SK-N-SH (cell line): ENCODE data around the gene TAOK3. TPM values are rescaled to one million over a fixed set of nuclear protein-coding genes. Genes with fewer than 3 reads are reported as not detected.

ENCODE experiments used
- CTCF ChIA-PET: fragments of 300-600, 350-600 bp; formaldehyde crosslinking; extraction: SDS; loops from one replicate; lab custom pipeline; 2021; lab: Yijun Ruan, JAX
- POLR2A ChIA-PET: fragments of 350-600 bp; sonication (Branson Sonifier 250); formaldehyde crosslinking; extraction: SDS; loops from one replicate; lab custom pipeline; 2020; ENCODE audit warnings: antibody characterized with exemption, inconsistent platforms; lab: Yijun Ruan, JAX
- DNase-seq: peaks from one replicate; pipeline ENCODE4 v3.0.0; 2012
- H2AFZ ChIP-seq: fragments of 200-600 bp; sonication (generic); 2 replicates; pipeline ENCODE4 v1.8.1; 2016; ENCODE audit warnings: antibody characterized with exemption, mild to moderate bottlenecking, low read depth
- H3F3A ChIP-seq: fragments of 200-600 bp; sonication (generic); replicated peaks from 2 replicates; pipeline ENCODE3; 2016; ENCODE audit warnings: antibody characterized with exemption, mild to moderate bottlenecking; ENCODE audit not compliant: insufficient read depth
- H3K27ac ChIP-seq, 2 experiments: fragments of 200-500 bp in 1 of 2; fragments of 200-600 bp in 1 of 2; sonication (Bioruptor generic) in 1 of 2; sonication (generic), shearing (Covaris generic) in 1 of 2; 2 replicates each; pipeline versions ENCODE4 v1.5.1 to v1.6.1; 2014 to 2016; ENCODE audit warnings: low read depth in 2 of 2, inconsistent platforms in 1 of 2, low read length in 1 of 2, mild to moderate bottlenecking in 1 of 2, mixed read lengths in 1 of 2
- H3K27me3 ChIP-seq: fragments of 200-600 bp; sonication (generic), shearing (Covaris generic); 2 replicates; pipeline ENCODE4 v1.6.1; 2016; ENCODE audit warnings: mixed run types; ENCODE audit not compliant: insufficient read depth
- H3K36me3 ChIP-seq, 2 experiments: fragments of 200-500 bp in 1 of 2; fragments of 200-600 bp in 1 of 2; sonication (Bioruptor generic) in 1 of 2; sonication (generic) in 1 of 2; replicated peaks in 1 of 2; 2 replicates each; pipeline versions ENCODE3 to v1.5.1; 2014 to 2016; ENCODE audit warnings: low read length in 1 of 2, mild to moderate bottlenecking in 1 of 2; ENCODE audit not compliant: insufficient read depth in 2 of 2, control insufficient read depth in 1 of 2
- H3K4me1 ChIP-seq, 2 experiments: fragments of 200-500 bp in 1 of 2; fragments of 200-600 bp in 1 of 2; sonication (Bioruptor generic) in 1 of 2; sonication (generic), shearing (Covaris generic) in 1 of 2; 2 replicates each; pipeline versions ENCODE4 v1.5.1 to v1.6.1; 2014 to 2016; ENCODE audit warnings: low read depth in 1 of 2, low read length in 1 of 2, mixed run types in 1 of 2; ENCODE audit not compliant: insufficient read depth in 2 of 2, control insufficient read depth in 1 of 2
- H3K4me2 ChIP-seq: fragments of 200-600 bp; sonication (generic), shearing (Covaris generic); 2 replicates; pipeline ENCODE4 v1.6.1; 2017; ENCODE audit warnings: mixed run types
- H3K4me3 ChIP-seq, 2 experiments: fragments of 200-500 bp in 1 of 2; fragments of 200-600 bp in 1 of 2; sonication (Bioruptor generic) in 1 of 2; sonication (generic), shearing (Covaris generic) in 1 of 2; 2 replicates each; pipeline versions ENCODE4 v1.5.1 to v1.8.1; 2014 to 2016; ENCODE audit warnings: low read depth in 2 of 2, inconsistent platforms in 1 of 2, low read length in 1 of 2, mild to moderate bottlenecking in 1 of 2, mixed read lengths in 1 of 2, moderate library complexity in 1 of 2
- H3K79me2 ChIP-seq: fragments of 200-600 bp; sonication (generic); 2 replicates; pipeline ENCODE4 v1.8.1; 2017; ENCODE audit warnings: mild to moderate bottlenecking; ENCODE audit not compliant: insufficient read depth
- H3K9ac ChIP-seq: fragments of 200-600 bp; sonication (generic); 2 replicates; pipeline ENCODE4 v1.6.1; 2017; ENCODE audit warnings: mixed run types
- H3K9me2 ChIP-seq: fragments of 200-600 bp; sonication (generic); 2 replicates; pipeline ENCODE4 v1.6.1; 2017; ENCODE audit warnings: mixed run types
- H3K9me3 ChIP-seq: fragments of 200-600 bp; sonication (generic); 2 replicates; pipeline ENCODE4 v1.6.1; 2017; ENCODE audit warnings: mixed run types, mild to moderate bottlenecking, moderate library complexity
- H4K20me1 ChIP-seq: fragments of 200-600 bp; sonication (generic); 2 replicates; pipeline ENCODE4 v1.6.1; 2017; ENCODE audit warnings: mild to moderate bottlenecking, mixed run types; ENCODE audit not compliant: insufficient read depth
- CHD2 ChIP-seq: fragments of 150-350 bp; IDR thresholded peaks from 2 replicates; pipeline ENCODE4 v1.6.1; 2018; ENCODE audit warnings: low read length; ENCODE audit not compliant: partially characterized antibody
- ELF1 ChIP-seq: IDR thresholded peaks from 2 replicates; pipeline ENCODE4 v1.4.0; 2012
- EP300 ChIP-seq, 2 experiments: IDR thresholded peaks; 2 replicates each; pipeline versions ENCODE4 v1.4.0 to v1.6.1; 2012; ENCODE audit warnings: borderline replicate concordance in 1 of 2, low read depth in 1 of 2, low read length in 1 of 2
- FOXJ3 ChIP-seq: sonication (generic); formaldehyde crosslinking; IDR thresholded peaks from 2 replicates; pipeline ENCODE4 v1.5.1; 2020; ENCODE audit warnings: mild to moderate bottlenecking, missing genetic modification reagents
- GABPA ChIP-seq: IDR thresholded peaks from 2 replicates; pipeline ENCODE4 v1.4.0; 2012; ENCODE audit warnings: low read depth, mild to moderate bottlenecking
- GATA2 ChIP-seq: sonication (generic); formaldehyde crosslinking; IDR thresholded peaks from 2 replicates; pipeline ENCODE4 v1.5.0; 2020; ENCODE audit warnings: mild to moderate bottlenecking, missing genetic modification reagents
- IRF3 ChIP-seq: fragments of 150-350 bp; IDR thresholded peaks from 2 replicates; pipeline ENCODE4 v1.6.1; 2016; ENCODE audit warnings: mild to moderate bottlenecking, low read depth, low read length
- NRF1 ChIP-seq: IDR thresholded peaks from 2 replicates; pipeline ENCODE4 v1.6.1; 2012; ENCODE audit warnings: low read depth, mild to moderate bottlenecking, low read length
- PBX3 ChIP-seq: IDR thresholded peaks from 2 replicates; pipeline ENCODE4; 2012
- RAD21 ChIP-seq: IDR thresholded peaks from 2 replicates; pipeline ENCODE4 v1.6.1; 2012; ENCODE audit warnings: mild to moderate bottlenecking, low read length
- RCOR1 ChIP-seq: fragments of 150-350 bp; IDR thresholded peaks from 2 replicates; pipeline ENCODE4 v1.6.1; 2017; ENCODE audit warnings: antibody characterized with exemption, low read length
- REST ChIP-seq: IDR thresholded peaks from 2 replicates; pipeline ENCODE4 v1.6.1; 2012; ENCODE audit warnings: mild to moderate bottlenecking, low read depth, low read length, moderate library complexity
- TCF12 ChIP-seq: IDR thresholded peaks from 2 replicates; pipeline ENCODE4 v1.4.0; 2012
- WGBS: methylation state at CpG from one replicate; pipeline ENCODE4 v1.1.6; 2017; ENCODE audit warnings: low lambda C conversion rate; 5-methylcytosine and 5-hydroxymethylcytosine counted together
- polyA plus RNA-seq, 3 experiments: library from polyadenylated mRNA; depleted of rRNA; stranded (reverse); fragments of >200 nt; gene quantifications; 2 replicates each; pipeline ENCODE4 v1.2.3, GENCODE V29; 2012

Gene TAOK3
- polyA plus RNA-seq, 1 of the 3 experiments (the other 2 are of a cell fraction) = 18.1 TPM

GRCh38 chr12:118328486-118329330 lies 44.0 kb downstream of the TAOK3 start:
- DNase-seq = no peak
- TF ChIP-seq GATA2 (CRISPR knock-in tag) (peak; percentile 81), PBX3 (peak; percentile 17; the same call in 1 of the 2 replicates), ELF1 (no peak), EP300 (IDR thresholded peaks at IDR 0.05; ENCODE audit: borderline replicate concordance in 1 of 2, low read depth in 1 of 2, low read length in 1 of 2) (no peak; a peak in 1 of 4 replicates), FOXJ3 (CRISPR knock-in tag) (no peak), GABPA (no peak)
- peaks cover 0 to 9% of the 10 kb centered on the region in 2 experiments for H3K36me3 ChIP-seq
- peaks cover 42% of the 10 kb centered on the region for H3F3A ChIP-seq
- H3K4me1 ChIP-seq = peaks cover 37 to 59% of the 10 kb centered on the region in 2 experiments
- H3K9ac ChIP-seq = no peak overlapping the region
- H3K27me3 ChIP-seq = no peaks in the 10 kb centered on the region
- H3K79me2 ChIP-seq = peaks cover 37% of the 10 kb centered on the region
- peak overlapping the region; percentile 62 for H3K4me2 ChIP-seq
- H2AFZ ChIP-seq = no peak overlapping the region
- 62% methylated on average over 3 of the region's 3 CpGs for WGBS
- peak overlapping the region; percentile 68 to 77; a peak in 3 of 4 replicates for H3K27ac ChIP-seq
- ChIA-PET CTCF (interaction anchor here (1.0 to 1.6 kb wide), 2 partner anchors 47 kb away, joined by 3 to 11 read pairs; partner anchors contain the start of gene SUDS3), POLR2A (no interaction called here)
- H3K4me3 ChIP-seq = no peak overlapping the region
- H3K9me2 ChIP-seq = no peaks in the 10 kb centered on the region
- H4K20me1 ChIP-seq = no peaks in the 10 kb centered on the region
- H3K9me3 ChIP-seq = no peaks in the 10 kb centered on the region

GRCh38 chr12:118327391-118327790 lies 45.3 kb downstream of the TAOK3 start:
- no peaks in the 10 kb centered on the region for H3K9me2 ChIP-seq
- H4K20me1 ChIP-seq = no peaks in the 10 kb centered on the region
- ChIA-PET CTCF (interaction anchor here (1.0 kb wide), 1 partner anchor 49 kb away, joined by 4 read pairs; the partner anchor contains the start of gene SUDS3), POLR2A (no interaction called here)
- no peaks in the 10 kb centered on the region for H3K9me3 ChIP-seq
- H3K4me1 ChIP-seq = peaks cover 37 to 50% of the 10 kb centered on the region in 2 experiments
- peaks cover 0 to 9% of the 10 kb centered on the region in 2 experiments for H3K36me3 ChIP-seq
- H3K79me2 ChIP-seq = peaks cover 31% of the 10 kb centered on the region
- H2AFZ ChIP-seq = no peak overlapping the region
- no peak overlapping the region for H3K9ac ChIP-seq
- H3K4me3 ChIP-seq = no peak overlapping the region
- DNase-seq = no peak
- peak overlapping the region; percentile 36 to 77; a peak in 3 of 4 replicates for H3K27ac ChIP-seq
- H3F3A ChIP-seq = peaks cover 42% of the 10 kb centered on the region
- no peaks in the 10 kb centered on the region for H3K27me3 ChIP-seq
- peak overlapping the region; percentile 29; the same call in 1 of the 2 replicates for H3K4me2 ChIP-seq
- no peak for TF ChIP-seq GABPA
- TF ChIP-seq EP300 (IDR thresholded peaks at IDR 0.05; ENCODE audit: borderline replicate concordance in 1 of 2, low read depth in 1 of 2, low read length in 1 of 2) = no peak
- TF ChIP-seq, all 33 proteins: peak for 0

- DNase-seq = peak; percentile 37
- H4K20me1 ChIP-seq = no peaks in the 10 kb centered on the region
- CTCF ChIA-PET = interaction anchor here (1.0 kb wide), 1 partner anchor 49 kb away, joined by 4 read pairs; the partner anchor contains the start of gene SUDS3
- no peak overlapping the region for H2AFZ ChIP-seq
- H3F3A ChIP-seq = peaks cover 42% of the 10 kb centered on the region
- peak overlapping the region; percentile 64 to 77 for H3K27ac ChIP-seq
- no peaks in the 10 kb centered on the region for H3K9me2 ChIP-seq
- H3K9me3 ChIP-seq = no peaks in the 10 kb centered on the region
- peaks cover 0 to 9% of the 10 kb centered on the region in 2 experiments for H3K36me3 ChIP-seq
- H3K4me1 ChIP-seq = peaks cover 34 to 47% of the 10 kb centered on the region in 2 experiments
- peaks cover 28% of the 10 kb centered on the region for H3K79me2 ChIP-seq
- H3K9ac ChIP-seq = no peak overlapping the region
- no peaks in the 10 kb centered on the region for H3K27me3 ChIP-seq
- H3K4me2 ChIP-seq = peak overlapping the region; percentile 29; the same call in 1 of the 2 replicates
- POLR2A ChIA-PET = no interaction called here
- H3K4me3 ChIP-seq = no peak overlapping the region
- TF ChIP-seq GATA2 (CRISPR knock-in tag) (peak; percentile 50; the same call in 1 of the 2 replicates), EP300 (IDR thresholded peaks at IDR 0.05; ENCODE audit: borderline replicate concordance in 1 of 2, low read depth in 1 of 2, low read length in 1 of 2) (peak in 1 of 2 experiments; percentile 74; a peak in 2 of 4 replicates), IRF3 (no peak), REST (no peak), RAD21 (0 out of 2 replicates have a peak, but pooled peaks have one; percentile 4), NRF1 (no peak), RCOR1 (peak; percentile 71), CHD2 (peak; percentile 61), TCF12 (peak; percentile 82)
- TF ChIP-seq, all 33 proteins: peak for 6
Measured at GRCh38 chr12:118326991-118327390, 45.7 kb downstream of the TAOK3 start.
